ENCODE results near the gene PRXL2A. TPM values are rescaled to one million over a fixed set of nuclear protein-coding genes. Genes with fewer than 3 reads are reported as not detected.
A peak's percentile ranks its signal among the peaks of the same experiment; 100 is the strongest.

The PRXL2A gene
- total RNA-seq, 5 donors from 2014 or later (not counting 1 experiment from before 2014, with no cell fraction given): 2.9 to 6.3 (median 5.2) TPM

- WGBS (ENCODE audit: insufficient coverage): 100% methylated on average over 1 of the region's 2 CpGs
These were observed 13.9 kb upstream of the PRXL2A start for GRCh38 chr10:80394358-80394916.

GRCh38 chr10:80397014-80397413 lies 11.3 kb upstream of the PRXL2A start:
- Histone ChIP-seq H3K36me3 (ENCODE audit: control insufficient read depth in 2 of 2, extremely low read depth in 1 of 2, insufficient read depth in 1 of 2, low read length in 1 of 2) (no peaks in the 10 kb centered on the region), H3K4me1 (ENCODE audit: control insufficient read depth in 1 of 2, extremely low read depth in 1 of 2, insufficient read depth in 2 of 2, low read length in 2 of 2) (no peaks in the 10 kb centered on the region), H3K9me3 (no peaks in the 10 kb centered on the region), H3K4me3 (ENCODE audit: control insufficient read depth in 1 of 2, extremely low read depth in 1 of 2, low read length in 1 of 2) (no peak overlapping the region), H3K27me3 (replicated peaks in 1 of 2; ENCODE audit: control insufficient read depth in 2 of 2, extremely low read depth in 1 of 2, insufficient read depth in 2 of 2, low read length in 1 of 2) (peaks cover 0 to 9% of the 10 kb centered on the region in 2 experiments), H3K27ac (ENCODE audit: low read length) (no peak overlapping the region)
- ChIA-PET POLR2A (interaction anchor here in 1 of 2 donors (0.6 kb wide), 1 partner anchor 152 kb away, joined by 4 read pairs; no protein-coding TSS in a partner anchor), CTCF (interaction anchor here (0.5 to 1.1 kb wide), 2 partner anchors 108 to 195 kb away, joined by 3 read pairs; no protein-coding TSS in a partner anchor)
- no peak for ATAC-seq (replicated peaks in 1 of 4)
- Mint-ChIP-seq H3K27ac (no peak overlapping the region), H3K27me3 (peaks cover 0 to 6% of the 10 kb centered on the region in 2 donors), H3K36me3 (no peaks in the 10 kb centered on the region), H3K4me1 (no peaks in the 10 kb centered on the region), H3K9me3 (no peaks in the 10 kb centered on the region), H3K4me3 (no peak overlapping the region)
- no peak for DNase-seq
- WGBS (ENCODE audit: insufficient coverage): 78% methylated on average over 1 of the region's 2 CpGs

More at GRCh38 chr10:80394358-80394916, 13.9 kb upstream of the PRXL2A start:
- CTCF ChIA-PET: interaction anchor here in 1 of 2 donors (0.7 kb wide), 3 partner anchors 14 to 540 kb away, joined by 3 to 4 read pairs (median 4); partner anchors contain the start of gene PRXL2A
- Mint-ChIP-seq H3K36me3 (no peaks in the 10 kb centered on the region), H3K9me3 (no peaks in the 10 kb centered on the region), H3K4me1 (no peaks in the 10 kb centered on the region), H3K4me3 (no peak overlapping the region), H3K27me3 (peaks cover 0 to 6% of the 10 kb centered on the region in 2 donors), H3K27ac (no peak overlapping the region)
- Histone ChIP-seq H3K9me3 (no peaks in the 10 kb centered on the region), H3K4me1 (ENCODE audit: control insufficient read depth in 1 of 2, extremely low read depth in 1 of 2, insufficient read depth in 2 of 2, low read length in 2 of 2) (no peaks in the 10 kb centered on the region), H3K27me3 (replicated peaks in 1 of 2; ENCODE audit: control insufficient read depth in 2 of 2, extremely low read depth in 1 of 2, insufficient read depth in 2 of 2, low read length in 1 of 2) (peaks cover 0 to 13% of the 10 kb centered on the region in 2 experiments), H3K4me3 (ENCODE audit: control insufficient read depth in 1 of 2, extremely low read depth in 1 of 2, low read length in 1 of 2) (no peak overlapping the region), H3K27ac (ENCODE audit: low read length) (no peak overlapping the region), H3K36me3 (ENCODE audit: control insufficient read depth in 2 of 2, extremely low read depth in 1 of 2, insufficient read depth in 1 of 2, low read length in 1 of 2) (no peaks in the 10 kb centered on the region)
- no peak for ATAC-seq (replicated peaks in 1 of 4)
- POLR2A ChIA-PET: no interaction called here
- no peak for DNase-seq

- no peak overlapping the region for H3K4me3 Mint-ChIP-seq
- H3K9me3 ChIP-seq: no peaks in the 10 kb centered on the region
- no peak overlapping the region for H3K27ac ChIP-seq (ENCODE audit: low read length)
- POLR2A ChIA-PET: no interaction called here
- H3K36me3 Mint-ChIP-seq: no peaks in the 10 kb centered on the region
- no peaks in the 10 kb centered on the region for H3K4me1 ChIP-seq (ENCODE audit: control insufficient read depth in 1 of 2, extremely low read depth in 1 of 2, insufficient read depth in 2 of 2, low read length in 2 of 2)
- 65% methylated on average over 7 of the region's 8 CpGs for WGBS (ENCODE audit: insufficient coverage)
- DNase-seq (no peak), ATAC-seq (replicated peaks in 1 of 4) (no peak)
- H3K27me3 ChIP-seq (replicated peaks in 1 of 2; ENCODE audit: control insufficient read depth in 2 of 2, extremely low read depth in 1 of 2, insufficient read depth in 2 of 2, low read length in 1 of 2): peaks cover 0 to 4% of the 10 kb centered on the region in 2 experiments
- H3K4me1 Mint-ChIP-seq: no peaks in the 10 kb centered on the region
- no peaks in the 10 kb centered on the region for H3K36me3 ChIP-seq (ENCODE audit: control insufficient read depth in 2 of 2, extremely low read depth in 1 of 2, insufficient read depth in 1 of 2, low read length in 1 of 2)
- no peak overlapping the region for H3K4me3 ChIP-seq (ENCODE audit: control insufficient read depth in 1 of 2, extremely low read depth in 1 of 2, low read length in 1 of 2)
- no peak overlapping the region for H3K27ac Mint-ChIP-seq
- no peaks in the 10 kb centered on the region for H3K9me3 Mint-ChIP-seq
- CTCF ChIA-PET: no interaction called here
- peaks cover 0 to 2% of the 10 kb centered on the region in 2 donors for H3K27me3 Mint-ChIP-seq
These were observed 8.1 kb upstream of the PRXL2A start for GRCh38 chr10:80400136-80400804.

- H3K27me3 Mint-ChIP-seq: peaks cover 0 to 7% of the 10 kb centered on the region in 2 donors
- no peaks in the 10 kb centered on the region for H3K36me3 Mint-ChIP-seq
- Histone ChIP-seq H3K36me3 (ENCODE audit: control insufficient read depth in 2 of 2, extremely low read depth in 1 of 2, insufficient read depth in 1 of 2, low read length in 1 of 2) (no peaks in the 10 kb centered on the region), H3K9me3 (no peaks in the 10 kb centered on the region), H3K4me1 (ENCODE audit: control insufficient read depth in 1 of 2, extremely low read depth in 1 of 2, insufficient read depth in 2 of 2, low read length in 2 of 2) (peaks cover 0 to 19% of the 10 kb centered on the region in 2 experiments), H3K4me3 (ENCODE audit: control insufficient read depth in 1 of 2, extremely low read depth in 1 of 2, low read length in 1 of 2) (no peak overlapping the region), H3K27ac (ENCODE audit: low read length) (no peak overlapping the region), H3K27me3 (replicated peaks in 1 of 2; ENCODE audit: control insufficient read depth in 2 of 2, extremely low read depth in 1 of 2, insufficient read depth in 2 of 2, low read length in 1 of 2) (peaks cover 0 to 23% of the 10 kb centered on the region in 2 experiments)
- 43% methylated on average over 1 of the region's 1 CpG for WGBS (ENCODE audit: insufficient coverage)
- ChIA-PET POLR2A (no interaction called here), CTCF (interaction anchor here in 1 of 2 donors (1.3 kb wide), 1 partner anchor 39 kb away, joined by 3 read pairs; no protein-coding TSS in a partner anchor)
- ATAC-seq (replicated peaks in 1 of 4) (no peak), DNase-seq (no peak)
- no peak overlapping the region for H3K4me3 Mint-ChIP-seq
- H3K9me3 Mint-ChIP-seq: no peaks in the 10 kb centered on the region
- no peak overlapping the region for H3K27ac Mint-ChIP-seq
- H3K4me1 Mint-ChIP-seq: peaks cover 15 to 16% (median 15%) of the 10 kb centered on the region in 3 donors
These were observed 3.3 kb upstream of the PRXL2A start for GRCh38 chr10:80405035-80405434.

GRCh38 chr10:80405626-80406025 lies 2.7 kb upstream of the PRXL2A start:
- POLR2A ChIA-PET: no interaction called here
- Mint-ChIP-seq H3K27ac (peak overlapping the region in 1 of 2 donors; percentile 1), H3K9me3 (no peaks in the 10 kb centered on the region), H3K36me3 (no peaks in the 10 kb centered on the region), H3K4me1 (peaks cover 15 to 19% (median 17%) of the 10 kb centered on the region in 3 donors), H3K27me3 (peaks cover 0 to 7% of the 10 kb centered on the region in 2 donors), H3K4me3 (no peak overlapping the region)
- H3K27ac ChIP-seq (ENCODE audit: low read length): no peak overlapping the region
- 69% methylated on average over 3 of the region's 4 CpGs for WGBS (ENCODE audit: insufficient coverage)
- no peaks in the 10 kb centered on the region for H3K36me3 ChIP-seq (ENCODE audit: control insufficient read depth in 2 of 2, extremely low read depth in 1 of 2, insufficient read depth in 1 of 2, low read length in 1 of 2)
- no peak overlapping the region for H3K4me3 ChIP-seq (ENCODE audit: control insufficient read depth in 1 of 2, extremely low read depth in 1 of 2, low read length in 1 of 2)
- H3K4me1 ChIP-seq (ENCODE audit: control insufficient read depth in 1 of 2, extremely low read depth in 1 of 2, insufficient read depth in 2 of 2, low read length in 2 of 2): peaks cover 0 to 19% of the 10 kb centered on the region in 2 experiments
- DNase-seq: no peak
- ATAC-seq (replicated peaks in 1 of 4): no peak
- CTCF ChIA-PET: interaction anchor here in 1 of 2 donors (0.6 to 1.3 kb wide), 2 partner anchors 39 to 95 kb away, joined by 3 read pairs; no protein-coding TSS in a partner anchor
- no peaks in the 10 kb centered on the region for H3K9me3 ChIP-seq
- H3K27me3 ChIP-seq (replicated peaks in 1 of 2; ENCODE audit: control insufficient read depth in 2 of 2, extremely low read depth in 1 of 2, insufficient read depth in 2 of 2, low read length in 1 of 2): peaks cover 0 to 26% of the 10 kb centered on the region in 2 experiments

- no CpG with 5 or more reads among the region's 4 CpGs for WGBS (ENCODE audit: insufficient coverage)
- Mint-ChIP-seq H3K9me3 (no peaks in the 10 kb centered on the region), H3K4me1 (peaks cover 15 to 22% (median 21%) of the 10 kb centered on the region in 3 donors), H3K27me3 (peaks cover 0 to 7% of the 10 kb centered on the region in 2 donors), H3K27ac (no peak overlapping the region), H3K36me3 (no peaks in the 10 kb centered on the region), H3K4me3 (no peak overlapping the region)
- no peak for ATAC-seq (replicated peaks in 1 of 4)
- Histone ChIP-seq H3K9me3 (no peaks in the 10 kb centered on the region), H3K27me3 (replicated peaks in 1 of 2; ENCODE audit: control insufficient read depth in 2 of 2, extremely low read depth in 1 of 2, insufficient read depth in 2 of 2, low read length in 1 of 2) (peaks cover 0 to 26% of the 10 kb centered on the region in 2 experiments), H3K36me3 (ENCODE audit: control insufficient read depth in 2 of 2, extremely low read depth in 1 of 2, insufficient read depth in 1 of 2, low read length in 1 of 2) (no peaks in the 10 kb centered on the region), H3K4me3 (ENCODE audit: control insufficient read depth in 1 of 2, extremely low read depth in 1 of 2, low read length in 1 of 2) (no peak overlapping the region), H3K27ac (ENCODE audit: low read length) (no peak overlapping the region), H3K4me1 (ENCODE audit: control insufficient read depth in 1 of 2, extremely low read depth in 1 of 2, insufficient read depth in 2 of 2, low read length in 2 of 2) (peaks cover 0 to 19% of the 10 kb centered on the region in 2 experiments)
- ChIA-PET CTCF (interaction anchor here in 1 of 2 donors (0.6 kb wide), 1 partner anchor 95 kb away, joined by 3 read pairs; no protein-coding TSS in a partner anchor), POLR2A (interaction anchor here in 1 of 2 donors (0.6 kb wide), 1 partner anchor 54 kb away, joined by 3 read pairs; no protein-coding TSS in a partner anchor)
- DNase-seq: no peak
These were observed 2.1 kb upstream of the PRXL2A start for GRCh38 chr10:80406204-80406603.

Measured in T-cell (primary cell).